C4-2B (cell line): ENCODE data around the gene USP49.

Source experiments
- CTCF ChIP-seq: fragments of 450-650 bp; conservative IDR thresholded peaks from 2 replicates; pipeline ENCODE4 v1.5.1; 2017; ENCODE audit warnings: mild to moderate bottlenecking
- ZFX ChIP-seq: fragments of 450-650 bp; IDR thresholded peaks from 2 replicates; pipeline ENCODE4 v1.6.1; 2017

GRCh38 chr6:41778895-41779294, 116.3 kb downstream of the USP49 start:
- TF ChIP-seq CTCF (no peak), ZFX (no peak)
